MM.1S (cell line): Measurements from ENCODE around the gene TTLL11.

Experiments used
- DNase-seq: peaks from one replicate; pipeline ENCODE4 v3.0.0-alpha.2; 2015
- H2AFZ ChIP-seq: fragments of 300-600 bp; sonication (generic); 2 replicates; pipeline ENCODE4 v1.6.0; 2016; ENCODE audit warnings: antibody characterized with exemption, low read length
- H3F3A ChIP-seq: fragments of 300-600 bp; sonication (generic); 2 replicates; pipeline ENCODE4 v1.6.1; 2016; ENCODE audit warnings: mild to moderate bottlenecking, antibody characterized with exemption, low read length, moderate library complexity, mixed read lengths; ENCODE audit not compliant: insufficient read depth
- H3K27ac ChIP-seq: fragments of 300-600 bp; sonication (generic); 2 replicates; pipeline ENCODE4 v1.5.1; 2016; ENCODE audit warnings: mild to moderate bottlenecking, low read length
- H3K27me3 ChIP-seq: fragments of 300-600 bp; sonication (generic); replicated peaks from 2 replicates; pipeline ENCODE4 v1.6.0; 2016; ENCODE audit warnings: low read length; ENCODE audit not compliant: insufficient read depth
- H3K36me3 ChIP-seq: fragments of 300-600 bp; sonication (generic); replicated peaks from 2 replicates; pipeline ENCODE4 v1.6.1; 2016; ENCODE audit warnings: mild to moderate bottlenecking, low read length, mixed read lengths; ENCODE audit not compliant: insufficient read depth
- H3K4me1 ChIP-seq: fragments of 300-600 bp; sonication (generic); 2 replicates; pipeline ENCODE4 v1.6.1; 2016; ENCODE audit warnings: low read length, mixed read lengths
- H3K4me2 ChIP-seq: fragments of 300-600 bp; sonication (generic); 2 replicates; pipeline ENCODE4 v1.6.0; 2016; ENCODE audit warnings: low read depth, low read length
- H3K4me3 ChIP-seq: fragments of 300-600 bp; sonication (generic); 2 replicates; pipeline ENCODE4 v1.5.1; 2016; ENCODE audit warnings: low read length, mixed read lengths
- H3K79me2 ChIP-seq: fragments of 300-600 bp; sonication (generic); 2 replicates; pipeline ENCODE4 v1.6.1; 2016; ENCODE audit warnings: mixed run types, low read length, mixed read lengths
- H3K9ac ChIP-seq: fragments of 300-600 bp; sonication (generic); 2 replicates; pipeline ENCODE4 v1.6.1; 2016; ENCODE audit warnings: low read length, mixed read lengths
- H3K9me2 ChIP-seq: fragments of 300-600 bp; sonication (generic); replicated peaks from 2 replicates; pipeline ENCODE4 v1.6.1; 2016; ENCODE audit warnings: mild to moderate bottlenecking, low read length, mixed read lengths; ENCODE audit not compliant: insufficient read depth
- H3K9me3 ChIP-seq: fragments of 300-600 bp; sonication (generic); replicated peaks from 2 replicates; pipeline ENCODE4 v1.6.1; 2016; ENCODE audit warnings: mild to moderate bottlenecking, low read length, mixed read lengths; ENCODE audit not compliant: insufficient read depth
- H4K20me1 ChIP-seq: fragments of 300-600 bp; sonication (generic); 2 replicates; pipeline ENCODE4 v1.6.1; 2016; ENCODE audit warnings: mild to moderate bottlenecking, low read length, moderate library complexity, mixed read lengths; ENCODE audit not compliant: insufficient read depth
- EZH2 ChIP-seq: fragments of 300-600 bp; sonication (generic); optimal IDR thresholded peaks from 2 replicates; pipeline ENCODE3; 2017; ENCODE audit warnings: low read depth, mild to moderate bottlenecking, antibody characterized with exemption, low read length, mixed read lengths
- EZH2phosphoT487 ChIP-seq: fragments of 300-600 bp; sonication (generic); IDR thresholded peaks from 2 replicates; pipeline ENCODE4 v1.6.1; 2018; ENCODE audit warnings: antibody characterized with exemption, low read length
- TF ChIP-seq, protein P1 (sequence below): fragments of 300-600 bp; sonication (generic); IDR thresholded peaks from 2 replicates; pipeline ENCODE4 v1.5.1; 2016; ENCODE audit warnings: antibody characterized with exemption, low read length, mixed read lengths

Gene TTLL11

DNA sequence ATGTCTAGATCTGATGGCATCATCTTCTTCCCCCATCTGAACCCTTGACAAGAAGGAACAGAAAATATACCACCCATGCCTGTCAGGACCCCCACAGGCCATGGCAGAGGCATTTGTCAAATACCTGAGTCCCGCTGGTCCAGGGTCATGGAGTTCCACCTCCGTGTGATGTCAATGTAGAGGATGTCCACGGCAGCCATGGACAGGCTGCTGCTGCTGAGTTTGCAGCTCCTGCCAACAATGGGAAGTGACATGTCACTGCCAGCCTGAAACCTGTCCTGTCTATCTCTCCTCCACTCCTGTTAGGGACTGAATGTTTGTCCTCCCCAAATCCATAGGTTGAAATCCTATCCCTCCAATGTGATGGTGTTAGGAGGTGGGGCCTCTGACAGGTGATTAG is 232.9 kb downstream of the TTLL11 start:
- no peak for DNase-seq
- H3K4me3 ChIP-seq, result no peak overlapping the region

DNA sequence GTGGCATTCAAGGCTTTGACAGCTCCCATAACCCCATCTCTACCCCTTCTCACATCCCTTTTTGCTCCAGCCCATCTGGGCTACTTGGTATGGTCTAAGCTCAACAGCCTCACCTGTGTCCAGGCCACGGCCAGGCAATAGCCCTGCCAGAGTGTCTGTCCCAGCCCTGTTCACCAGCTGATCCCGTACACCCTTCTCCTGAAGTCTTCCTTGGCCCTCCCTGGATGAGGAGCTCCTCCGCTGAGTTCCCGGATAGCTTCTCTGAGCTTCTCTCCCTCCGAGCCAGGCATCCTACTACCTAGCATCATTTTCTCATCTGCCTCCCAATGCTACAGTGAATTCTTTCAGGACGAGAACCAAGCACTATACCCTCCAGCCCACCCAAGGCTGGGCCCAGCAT is 233.5 kb downstream of the TTLL11 start:
- TF ChIP-seq, protein P1, sequence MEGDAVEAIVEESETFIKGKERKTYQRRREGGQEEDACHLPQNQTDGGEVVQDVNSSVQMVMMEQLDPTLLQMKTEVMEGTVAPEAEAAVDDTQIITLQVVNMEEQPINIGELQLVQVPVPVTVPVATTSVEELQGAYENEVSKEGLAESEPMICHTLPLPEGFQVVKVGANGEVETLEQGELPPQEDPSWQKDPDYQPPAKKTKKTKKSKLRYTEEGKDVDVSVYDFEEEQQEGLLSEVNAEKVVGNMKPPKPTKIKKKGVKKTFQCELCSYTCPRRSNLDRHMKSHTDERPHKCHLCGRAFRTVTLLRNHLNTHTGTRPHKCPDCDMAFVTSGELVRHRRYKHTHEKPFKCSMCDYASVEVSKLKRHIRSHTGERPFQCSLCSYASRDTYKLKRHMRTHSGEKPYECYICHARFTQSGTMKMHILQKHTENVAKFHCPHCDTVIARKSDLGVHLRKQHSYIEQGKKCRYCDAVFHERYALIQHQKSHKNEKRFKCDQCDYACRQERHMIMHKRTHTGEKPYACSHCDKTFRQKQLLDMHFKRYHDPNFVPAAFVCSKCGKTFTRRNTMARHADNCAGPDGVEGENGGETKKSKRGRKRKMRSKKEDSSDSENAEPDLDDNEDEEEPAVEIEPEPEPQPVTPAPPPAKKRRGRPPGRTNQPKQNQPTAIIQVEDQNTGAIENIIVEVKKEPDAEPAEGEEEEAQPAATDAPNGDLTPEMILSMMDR, result no peak
- TF ChIP-seq EZH2phosphoT487 (no peak), EZH2 (no peak)
- Histone ChIP-seq H3K4me1 (no peaks in the 10 kb centered on the region), H3K4me2 (no peak overlapping the region), H3K36me3 (no peaks in the 10 kb centered on the region), H3K4me3 (no peak overlapping the region), H3F3A (no peaks in the 10 kb centered on the region), H3K9me3 (no peaks in the 10 kb centered on the region), H2AFZ (no peak overlapping the region), H4K20me1 (no peaks in the 10 kb centered on the region), H3K79me2 (no peaks in the 10 kb centered on the region), H3K27me3 (no peaks in the 10 kb centered on the region), H3K9ac (no peak overlapping the region), H3K9me2 (no peaks in the 10 kb centered on the region), H3K27ac (no peak overlapping the region)
- no peak for DNase-seq

More for the DNA sequence above, 232.9 kb downstream of the TTLL11 start:
- Histone ChIP-seq H3K79me2 (no peaks in the 10 kb centered on the region), H3K27me3 (no peaks in the 10 kb centered on the region), H3K4me1 (no peaks in the 10 kb centered on the region), H3K9ac (no peak overlapping the region), H3K9me2 (no peaks in the 10 kb centered on the region), H3K36me3 (no peaks in the 10 kb centered on the region), H3K27ac (no peak overlapping the region), H3K4me2 (no peak overlapping the region), H3K9me3 (no peaks in the 10 kb centered on the region), H4K20me1 (no peaks in the 10 kb centered on the region), H2AFZ (no peak overlapping the region), H3F3A (no peaks in the 10 kb centered on the region)
- no peak for TF ChIP-seq EZH2
- TF ChIP-seq EZH2phosphoT487, result no peak
- TF ChIP-seq, protein P1, result no peak

DNA sequence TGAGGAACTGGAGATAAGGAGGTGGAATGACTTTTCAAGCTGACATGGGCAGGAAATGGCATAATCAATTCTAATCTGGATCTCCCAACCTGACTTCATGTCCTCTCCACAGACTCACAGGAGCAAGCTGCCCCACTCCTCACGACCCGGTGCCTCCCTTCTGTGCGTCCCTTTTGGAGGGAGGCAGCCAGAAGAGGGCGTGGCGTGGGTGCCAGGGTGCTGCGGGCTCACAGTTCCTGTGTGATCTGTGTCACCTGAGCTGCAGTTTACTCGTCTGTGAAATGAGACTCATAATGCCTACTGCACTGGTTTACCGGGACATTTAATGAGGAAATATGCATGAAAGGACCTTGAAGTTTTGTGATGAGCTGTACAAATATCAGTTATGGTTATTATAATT is 234.3 kb downstream of the TTLL11 start:
- no peaks in the 10 kb centered on the region for H3K9me3 ChIP-seq
- no peak overlapping the region for H3K4me2 ChIP-seq
- no peak overlapping the region for H2AFZ ChIP-seq
- DNase-seq, result no peak
- no peaks in the 10 kb centered on the region for H3K27me3 ChIP-seq
- H3K36me3 ChIP-seq, result no peaks in the 10 kb centered on the region
- no peaks in the 10 kb centered on the region for H4K20me1 ChIP-seq
- H3K79me2 ChIP-seq, result no peaks in the 10 kb centered on the region
- no peak for TF ChIP-seq EZH2phosphoT487
- TF ChIP-seq, protein P1, result no peak
- no peak for TF ChIP-seq EZH2
- no peaks in the 10 kb centered on the region for H3F3A ChIP-seq
- no peak overlapping the region for H3K9ac ChIP-seq
- no peak overlapping the region for H3K27ac ChIP-seq
- no peak overlapping the region for H3K4me3 ChIP-seq
- no peaks in the 10 kb centered on the region for H3K9me2 ChIP-seq
- no peaks in the 10 kb centered on the region for H3K4me1 ChIP-seq

DNA sequence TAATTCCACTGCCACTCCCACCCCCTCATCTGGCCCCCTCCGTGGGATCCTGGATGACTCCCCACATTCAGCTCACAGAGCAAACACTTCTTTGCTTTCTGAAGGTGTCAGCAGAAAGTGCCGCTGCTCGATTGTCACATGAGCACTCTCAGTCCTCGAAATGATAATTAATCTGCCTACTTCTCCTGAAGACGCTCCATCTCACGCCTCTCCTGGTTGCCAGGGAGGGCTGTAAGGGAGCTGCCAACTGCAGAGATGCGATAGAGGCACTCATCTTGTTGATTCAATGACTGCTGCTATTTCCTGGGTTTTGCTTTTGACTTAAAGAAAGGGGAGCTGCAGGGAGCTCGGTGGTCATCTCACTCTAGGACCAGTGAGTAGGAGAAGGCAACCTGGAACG is 235.2 kb downstream of the TTLL11 start:
- Histone ChIP-seq H2AFZ (no peak overlapping the region), H3K9ac (no peak overlapping the region), H3K4me3 (no peak overlapping the region), H3K9me2 (no peaks in the 10 kb centered on the region), H3K79me2 (no peaks in the 10 kb centered on the region), H3K4me1 (no peaks in the 10 kb centered on the region), H3K27me3 (no peaks in the 10 kb centered on the region), H3K27ac (no peak overlapping the region), H3K9me3 (no peaks in the 10 kb centered on the region), H3K36me3 (no peaks in the 10 kb centered on the region), H3F3A (no peaks in the 10 kb centered on the region), H4K20me1 (no peaks in the 10 kb centered on the region), H3K4me2 (no peak overlapping the region)
- no peak for DNase-seq
- TF ChIP-seq, protein P1, result no peak
- TF ChIP-seq EZH2phosphoT487 (no peak), EZH2 (no peak)
